Brain microvascular endothelial cell (primary cell): ENCODE measurements around the gene CCL2.

ENCODE experiments used
- DNase-seq: peaks from one replicate; pipeline ENCODE4 v3.0.0-alpha.2; 2020
- H3K27ac ChIP-seq: fragments of 250-450 bp; sonication (Bioruptor Pico); 2 replicates; pipeline ENCODE4 v1.5.1; 2020; ENCODE audit warnings: mild to moderate bottlenecking, moderate library complexity
- H3K27me3 ChIP-seq: fragments of 250-450 bp; sonication (Bioruptor Pico); replicated peaks from 2 replicates; pipeline ENCODE4 v1.5.1; 2020; ENCODE audit warnings: mild to moderate bottlenecking
- H3K36me3 ChIP-seq: fragments of 250-450 bp; sonication (Bioruptor Pico); replicated peaks from 2 replicates; pipeline ENCODE4 v1.5.1; 2020; ENCODE audit warnings: mild to moderate bottlenecking
- H3K4me3 ChIP-seq: 2 replicates; pipeline ENCODE4 v1.5.1; 2011; ENCODE audit warnings: low read depth, mild to moderate bottlenecking, control low read depth, low read length, moderate library complexity
- CTCF ChIP-seq: IDR thresholded peaks from 2 replicates; pipeline ENCODE4 v1.5.1; 2011; ENCODE audit warnings: low read depth, mild to moderate bottlenecking, moderate library complexity, low read length, control low read depth, inconsistent platforms; ENCODE audit errors: missing control alignments
- in situ Hi-C: cut with HindIII; loops from 2 replicates; pipeline ENCODE4 v1.10.0; 2017; ENCODE audit warnings: low sequenced_read_pairs, low pct_ligation_motif_present

Gene CCL2

DNA sequence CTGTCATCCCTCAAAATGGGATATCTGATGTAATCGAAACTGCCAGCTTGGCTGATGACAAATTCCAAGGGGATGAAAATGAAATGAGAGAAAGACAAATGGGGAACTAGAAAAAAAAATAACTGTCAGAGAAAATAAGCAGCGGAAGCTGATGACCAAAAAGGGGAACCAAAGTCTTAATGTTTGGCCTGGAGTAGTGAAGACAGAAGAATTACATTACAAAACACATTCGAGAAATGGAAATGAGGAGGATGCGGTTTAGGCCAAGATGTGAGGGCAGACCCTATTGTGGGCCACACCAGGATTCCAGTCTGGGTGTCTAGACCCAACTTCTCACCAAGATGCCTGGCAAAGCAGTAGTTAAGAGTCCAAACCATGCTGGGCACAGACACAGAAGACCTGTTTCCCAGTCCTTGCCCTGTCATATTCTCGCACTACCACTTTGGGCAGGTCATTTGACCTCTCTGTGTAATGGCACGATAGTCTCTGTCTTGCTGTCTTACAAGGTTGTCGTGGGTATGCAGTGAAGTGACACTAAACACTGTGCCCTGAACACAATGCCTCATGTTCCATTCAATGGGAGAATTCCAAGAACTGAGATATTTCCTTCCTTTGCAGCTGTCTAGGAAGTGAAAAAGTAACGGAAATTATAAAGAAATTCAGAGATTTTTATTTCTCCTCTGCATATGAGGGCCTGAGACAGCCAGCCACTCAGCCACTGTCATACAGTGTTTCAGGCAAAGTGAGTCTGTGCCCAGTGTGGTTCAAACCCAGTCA lies 12.3 kb upstream of the CCL2 start:
- H3K4me3 ChIP-seq: no peak overlapping the region
- no peak overlapping the region for H3K27ac ChIP-seq
- no peak for DNase-seq
- H3K36me3 ChIP-seq: no peaks in the 10 kb centered on the region
- H3K27me3 ChIP-seq: no peaks in the 10 kb centered on the region
- in situ Hi-C loops: no loop called here
- TF ChIP-seq CTCF: no peak

DNA sequence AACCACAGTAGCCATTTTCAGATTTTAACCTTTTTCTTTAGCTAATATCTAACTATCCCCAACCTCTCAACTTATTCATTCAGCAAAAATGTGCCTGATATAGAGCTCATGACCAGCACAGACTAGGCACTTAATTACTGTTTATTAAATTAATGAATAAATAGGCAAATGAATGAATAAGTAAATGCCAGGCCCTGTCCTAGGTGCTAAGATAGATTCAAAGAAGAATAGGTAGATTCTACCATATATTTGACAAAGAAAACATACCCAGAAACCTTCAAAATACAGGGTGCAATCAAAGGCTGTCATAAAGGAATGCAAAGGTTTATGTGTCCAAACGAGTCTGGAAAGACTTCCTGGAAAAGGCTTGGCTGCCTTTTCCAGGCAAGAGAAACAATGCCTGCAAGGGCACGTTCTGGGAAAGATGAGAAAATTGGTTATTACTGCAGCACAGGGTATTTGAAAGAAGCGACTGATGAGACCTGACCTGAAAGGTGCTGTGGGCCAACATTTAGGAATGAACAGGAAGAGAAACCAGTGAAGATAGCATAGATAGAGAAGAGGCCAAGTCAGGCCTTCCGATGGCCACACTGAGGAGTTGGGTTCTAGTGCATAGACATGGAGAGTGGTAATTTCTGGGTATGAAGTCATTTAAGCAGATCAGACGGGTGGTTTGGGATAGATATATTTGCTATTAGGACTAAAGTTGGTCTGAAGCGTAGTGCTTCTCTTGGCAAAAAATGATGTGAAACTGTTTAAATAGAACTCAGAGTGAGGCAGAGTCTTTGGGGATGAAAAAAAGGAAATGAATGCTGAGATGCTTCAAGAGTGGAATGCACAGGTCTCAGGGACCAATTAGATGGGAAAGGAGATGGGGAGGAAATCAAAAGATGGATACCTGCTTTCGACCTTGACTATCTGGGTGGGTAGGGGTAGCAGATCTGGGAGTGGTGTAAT lies 11.4 kb upstream of the CCL2 start:
- H3K27ac ChIP-seq: no peak overlapping the region
- no peak for DNase-seq
- no peaks in the 10 kb centered on the region for H3K27me3 ChIP-seq
- in situ Hi-C loops: no loop called here
- no peak overlapping the region for H3K4me3 ChIP-seq
- TF ChIP-seq CTCF: no peak
- H3K36me3 ChIP-seq: no peaks in the 10 kb centered on the region

DNA sequence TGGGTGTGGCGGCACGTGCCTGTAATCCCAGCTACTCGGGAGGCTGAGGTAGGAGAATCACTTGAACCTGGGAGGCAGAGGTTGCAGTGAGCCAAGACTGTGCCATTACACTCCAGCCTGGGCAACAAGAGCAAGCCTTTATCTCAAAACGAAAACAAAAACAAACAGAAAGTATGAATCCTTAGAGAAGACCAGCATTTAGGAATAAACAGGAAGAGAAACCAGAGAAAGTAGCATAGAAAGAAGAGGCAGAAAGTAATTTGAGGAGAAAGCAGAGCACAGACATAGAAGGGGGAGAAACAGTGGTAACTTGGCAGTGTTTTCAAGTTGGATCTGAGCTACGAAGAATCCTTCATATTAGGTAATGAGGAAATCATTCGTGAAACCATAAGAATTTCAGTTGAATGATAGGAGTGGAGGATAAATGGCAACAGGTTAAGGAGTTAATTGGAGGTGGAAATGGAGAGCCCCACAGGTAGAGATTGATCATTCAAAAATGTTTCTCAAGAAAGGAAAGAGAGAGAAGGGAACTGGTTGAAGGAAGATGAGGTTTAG lies 9.7 kb upstream of the CCL2 start:
- in situ Hi-C loops: no loop called here
- Histone ChIP-seq H3K4me3 (no peak overlapping the region), H3K27ac (no peak overlapping the region), H3K27me3 (no peaks in the 10 kb centered on the region), H3K36me3 (no peaks in the 10 kb centered on the region)
- no peak for TF ChIP-seq CTCF
- DNase-seq: no peak

- no peak overlapping the region for H3K27ac ChIP-seq
- no peak for TF ChIP-seq CTCF
- DNase-seq: no peak
- H3K27me3 ChIP-seq: no peaks in the 10 kb centered on the region
- H3K36me3 ChIP-seq: no peaks in the 10 kb centered on the region
- no peak overlapping the region for H3K4me3 ChIP-seq
- in situ Hi-C loops: no loop called here
Observed at GRCh38 chr17:34246446-34246845, 8.6 kb upstream of the CCL2 start.

DNA sequence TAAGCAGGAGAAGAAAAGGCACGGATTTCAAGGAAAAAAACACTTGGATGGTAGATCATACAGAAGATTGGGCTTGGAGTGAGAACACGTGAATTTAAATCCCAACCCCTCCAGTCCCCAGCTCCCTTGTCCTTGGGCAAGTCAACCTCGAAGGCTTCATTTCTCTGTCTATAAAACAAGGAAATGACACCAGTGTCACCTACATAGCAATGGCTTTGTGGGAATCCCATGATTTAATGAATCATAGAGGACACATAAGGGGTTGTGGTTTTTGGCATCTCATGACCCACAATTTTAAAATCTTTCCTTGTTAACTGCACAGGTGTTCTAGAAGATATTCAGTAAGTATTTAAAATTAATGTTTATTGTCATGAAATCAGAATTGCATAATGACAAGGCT lies 8.2 kb upstream of the CCL2 start:
- no peaks in the 10 kb centered on the region for H3K27me3 ChIP-seq
- in situ Hi-C loops: no loop called here
- DNase-seq: no peak
- no peak overlapping the region for H3K4me3 ChIP-seq
- no peak overlapping the region for H3K27ac ChIP-seq
- TF ChIP-seq CTCF: no peak
- H3K36me3 ChIP-seq: no peaks in the 10 kb centered on the region
